Transverse colon (tissue), 4 donors: ENCODE measurements around the gene ZNF574. TPM values are rescaled to one million over a fixed set of nuclear protein-coding genes. Genes with fewer than 3 reads are reported as not detected.

Experiments used
- DNase-seq: peaks from one replicate; pipeline ENCODE4 v3.0.0-alpha.2; 2019
- H3K27ac ChIP-seq, 4 donors: fragments of 200-600 bp; sonication (generic); 2 replicates each; pipeline ENCODE4 v1.5.1; 2016 to 2018; ENCODE audit warnings: inconsistent platforms in 4 of 4
- H3K27me3 ChIP-seq: fragments of 200-600 bp; sonication (generic); 2 replicates; pipeline ENCODE4 v1.5.1; 2017; ENCODE audit warnings: inconsistent platforms
- H3K36me3 ChIP-seq, 4 donors: fragments of 200-600 bp; sonication (generic); 2 replicates each; pipeline ENCODE4 v1.5.1; 2017 to 2019; ENCODE audit warnings: inconsistent platforms in 4 of 4
- H3K4me1 ChIP-seq, 4 donors: fragments of 200-600 bp; sonication (generic); 2 replicates each; pipeline ENCODE4 v1.5.1; 2017 to 2020; ENCODE audit warnings: inconsistent platforms in 4 of 4
- H3K4me3 ChIP-seq, 4 donors: fragments of 200-600 bp; sonication (generic); 1 replicate in 1 of 4; 2 replicates in 3 of 4; pipeline versions ENCODE4 v1.5.1 to v1.6.1; 2017 to 2019; ENCODE audit warnings: inconsistent platforms in 4 of 4
- H3K9me3 ChIP-seq, 2 donors: fragments of 200-600 bp; sonication (generic); 2 replicates each; pipeline ENCODE4 v1.5.1; 2017 to 2019; ENCODE audit warnings: inconsistent platforms in 2 of 2
- EP300 ChIP-seq: sonication (generic); formaldehyde crosslinking; IDR thresholded peaks from one replicate; pipeline ENCODE4 v1.6.1; 2017; ENCODE audit warnings: antibody characterized with exemption, low read depth
- POLR2A ChIP-seq: fragments of 450-650 bp; IDR thresholded peaks from one replicate; pipeline ENCODE4 v1.6.1; 2016; ENCODE audit warnings: antibody characterized with exemption, mild to moderate bottlenecking, moderate library complexity
- POLR2AphosphoS5 ChIP-seq, 3 donors: sonication (generic); formaldehyde crosslinking; IDR thresholded peaks; one replicate each; pipeline ENCODE4 v1.6.1; 2016; ENCODE audit warnings: antibody characterized with exemption in 3 of 3
- WGBS, 2 donors: methylation state at CpG; one replicate each; pipeline ENCODE4 v1.1.5; 2018; ENCODE audit warnings: low coverage in 1 of 2; 5-methylcytosine and 5-hydroxymethylcytosine counted together
- in situ Hi-C, 4 donors: fragments of 200-750 bp; cut with MboI; loops; one replicate each; pipeline versions ENCODE4 v1.15.0 to v1.15.1; 2017; ENCODE audit warnings: low sequenced_read_pairs in 3 of 4, low pct_ligation_motif_present in 1 of 4, low pct_unique_long_range_greater_than_20kb in 1 of 4
- intact Hi-C: fragments of 100-400 bp; cut with DNase I; formaldehyde crosslinking; loops from one replicate; pipeline ENCODE4 v1.15.1; 2023; ENCODE audit warnings: low total_unique reads
- total RNA-seq, 4 donors: library from RNA; depleted of rRNA; stranded (reverse); fragments of >200 nt; gene quantifications; one replicate each; pipeline ENCODE4 v1.1.0, GENCODE V29; 2016
- TF ChIP-seq, protein P1 (sequence below), 5 experiments: fragments of 200-600 bp in 3 of 5; fragments of 450-650 bp in 2 of 5; sonication (generic) in 3 of 5; IDR thresholded peaks; 1 replicate in 2 of 5; 2 replicates in 3 of 5; pipeline ENCODE4 v1.5.1; 2016 to 2017; ENCODE audit warnings: antibody characterized with exemption in 5 of 5, inconsistent platforms in 3 of 5, mild to moderate bottlenecking in 2 of 5, moderate library complexity in 1 of 5

Gene ZNF574
- total RNA-seq, 4 donors from 2014 or later = 8.0 to 18.7 (median 16.5) TPM

DNA sequence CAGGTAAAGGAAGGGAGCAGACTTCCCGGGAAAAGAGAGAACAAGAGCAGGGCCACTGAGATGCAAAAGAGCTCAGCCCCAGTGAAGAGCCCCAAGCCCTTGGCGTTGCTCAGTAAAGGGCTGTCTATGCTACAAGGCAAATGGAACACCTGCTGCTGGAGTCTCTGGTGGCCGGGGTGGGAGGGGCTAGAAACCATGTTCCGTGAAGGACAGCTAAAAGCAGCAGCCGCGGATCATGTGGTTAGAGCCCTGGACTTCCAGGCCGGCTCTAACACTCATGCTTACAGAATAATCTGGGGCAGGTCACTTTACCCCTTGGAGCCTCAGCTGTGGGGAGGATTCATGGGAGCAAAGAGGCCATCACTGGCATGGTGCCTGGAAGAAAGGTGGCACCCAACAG, 38.4 kb downstream of the ZNF574 start:
- peak overlapping the region in 3 of 4 donors; percentile 8 to 67 (median 47) for H3K27ac ChIP-seq

DNA sequence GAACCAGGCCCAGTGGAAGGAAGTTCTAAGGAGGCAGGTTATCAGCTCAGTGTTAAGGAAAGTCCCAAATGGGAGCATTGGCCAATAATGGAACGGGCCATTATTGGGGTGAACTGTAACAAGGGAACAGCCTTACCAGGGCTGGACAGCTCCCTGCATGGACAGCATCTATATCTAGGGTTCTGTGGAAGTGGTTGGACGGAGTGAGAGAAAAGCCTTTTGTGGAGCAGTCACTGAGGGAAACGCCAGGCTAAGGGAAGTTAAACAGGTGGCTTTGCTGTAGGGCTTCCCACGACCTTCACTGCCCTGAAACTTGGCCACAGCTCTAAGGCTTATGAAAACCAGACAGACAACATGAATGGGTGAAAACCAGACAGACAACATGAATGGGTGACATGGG, 39.3 kb downstream of the ZNF574 start:
- Histone ChIP-seq H3K27me3 (no peaks in the 10 kb centered on the region), H3K36me3 (no peaks in the 10 kb centered on the region), H3K27ac (peak overlapping the region in 1 of 4 donors; percentile 58), H3K9me3 (no peaks in the 10 kb centered on the region), H3K4me3 (no peak overlapping the region), H3K4me1 (peaks cover 0 to 11% (median 2%) of the 10 kb centered on the region in 4 donors)
- in situ Hi-C loops = loop anchor here in 3 of 4 donors (10.0 to 25.0 kb wide), 2 partner anchors 197 to 210 kb away; partner anchors contain the start of genes PAFAH1B3 (in 2 of the 3), PRR19 (in 2 of the 3), TMEM145 (in 2 of the 3) and MEGF8 (in 1 of the 3)
- DNase-seq = no peak
- TF ChIP-seq POLR2A (no peak), EP300 (no peak), POLR2AphosphoS5 (IDR thresholded peaks at IDR 0.05) (no peak)
- TF ChIP-seq, protein P1, sequence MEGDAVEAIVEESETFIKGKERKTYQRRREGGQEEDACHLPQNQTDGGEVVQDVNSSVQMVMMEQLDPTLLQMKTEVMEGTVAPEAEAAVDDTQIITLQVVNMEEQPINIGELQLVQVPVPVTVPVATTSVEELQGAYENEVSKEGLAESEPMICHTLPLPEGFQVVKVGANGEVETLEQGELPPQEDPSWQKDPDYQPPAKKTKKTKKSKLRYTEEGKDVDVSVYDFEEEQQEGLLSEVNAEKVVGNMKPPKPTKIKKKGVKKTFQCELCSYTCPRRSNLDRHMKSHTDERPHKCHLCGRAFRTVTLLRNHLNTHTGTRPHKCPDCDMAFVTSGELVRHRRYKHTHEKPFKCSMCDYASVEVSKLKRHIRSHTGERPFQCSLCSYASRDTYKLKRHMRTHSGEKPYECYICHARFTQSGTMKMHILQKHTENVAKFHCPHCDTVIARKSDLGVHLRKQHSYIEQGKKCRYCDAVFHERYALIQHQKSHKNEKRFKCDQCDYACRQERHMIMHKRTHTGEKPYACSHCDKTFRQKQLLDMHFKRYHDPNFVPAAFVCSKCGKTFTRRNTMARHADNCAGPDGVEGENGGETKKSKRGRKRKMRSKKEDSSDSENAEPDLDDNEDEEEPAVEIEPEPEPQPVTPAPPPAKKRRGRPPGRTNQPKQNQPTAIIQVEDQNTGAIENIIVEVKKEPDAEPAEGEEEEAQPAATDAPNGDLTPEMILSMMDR (IDR thresholded peaks at IDR 0.05) = no peak
- intact Hi-C loops = no loop called here
- WGBS, 2 donors = 63 to 80% methylated on average over 3 to 4 of the region's 4 CpGs

More for the DNA sequence above, 38.4 kb downstream of the ZNF574 start:
- WGBS, 2 donors = 45% methylated on average over 7 of the region's 7 CpGs; no CpG with 5 or more reads in 1 of the 2 donors
- H3K4me3 ChIP-seq = no peak overlapping the region
- no peaks in the 10 kb centered on the region for H3K9me3 ChIP-seq
- no peaks in the 10 kb centered on the region for H3K27me3 ChIP-seq
- intact Hi-C loops (no loop called here), in situ Hi-C loops (loop anchor here in 3 of 4 donors (10.0 to 25.0 kb wide), 2 partner anchors 198 to 210 kb away; partner anchors contain the start of genes PAFAH1B3 (in 2 of the 3), PRR19 (in 2 of the 3), TMEM145 (in 2 of the 3) and MEGF8 (in 1 of the 3))
- H3K36me3 ChIP-seq = no peaks in the 10 kb centered on the region
- TF ChIP-seq EP300 (no peak), POLR2AphosphoS5 (IDR thresholded peaks at IDR 0.05) (no peak), POLR2A (no peak)
- TF ChIP-seq, protein P1 (IDR thresholded peaks at IDR 0.05) = no peak
- peaks cover 0 to 11% (median 2%) of the 10 kb centered on the region in 4 donors for H3K4me1 ChIP-seq
- peak; percentile 76 for DNase-seq

DNA sequence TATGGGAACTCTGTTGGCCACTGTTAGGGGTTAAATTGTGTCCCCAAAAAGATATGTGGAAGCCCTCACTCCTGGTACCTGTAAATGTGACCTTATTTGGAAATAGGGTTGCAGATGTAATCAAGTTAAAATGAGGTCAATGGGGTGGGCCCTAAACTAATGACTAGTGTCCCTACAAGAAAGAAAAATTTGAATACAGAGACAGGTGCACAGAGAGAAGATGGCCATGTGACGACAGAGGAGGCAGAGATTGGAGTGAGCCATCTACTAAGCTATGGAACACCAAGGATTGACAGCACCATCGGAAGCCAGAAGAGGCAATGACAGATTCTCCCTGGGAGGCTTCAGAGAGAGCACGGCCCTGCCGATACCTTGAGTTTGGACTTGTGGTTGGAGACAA, 39.7 kb downstream of the ZNF574 start:
- no peak for TF ChIP-seq EP300
- TF ChIP-seq POLR2AphosphoS5 (IDR thresholded peaks at IDR 0.05) = no peak
- TF ChIP-seq POLR2A = no peak
- TF ChIP-seq, protein P1 (IDR thresholded peaks at IDR 0.05) = no peak
- H3K36me3 ChIP-seq = no peaks in the 10 kb centered on the region
- in situ Hi-C loops (loop anchor here in 3 of 4 donors (10.0 to 25.0 kb wide), 2 partner anchors 197 to 209 kb away; partner anchors contain the start of genes PAFAH1B3 (in 2 of the 3), PRR19 (in 2 of the 3), TMEM145 (in 2 of the 3) and MEGF8 (in 1 of the 3)), intact Hi-C loops (no loop called here)
- no peak for DNase-seq
- H3K27me3 ChIP-seq = no peaks in the 10 kb centered on the region
- H3K27ac ChIP-seq = peak overlapping the region in 1 of 4 donors; percentile 58
- WGBS, 2 donors = 40 to 88% methylated on average over 1 to 4 of the region's 4 CpGs
- no peaks in the 10 kb centered on the region for H3K9me3 ChIP-seq
- no peak overlapping the region for H3K4me3 ChIP-seq
- H3K4me1 ChIP-seq = peaks cover 0 to 11% (median 2%) of the 10 kb centered on the region in 4 donors

DNA sequence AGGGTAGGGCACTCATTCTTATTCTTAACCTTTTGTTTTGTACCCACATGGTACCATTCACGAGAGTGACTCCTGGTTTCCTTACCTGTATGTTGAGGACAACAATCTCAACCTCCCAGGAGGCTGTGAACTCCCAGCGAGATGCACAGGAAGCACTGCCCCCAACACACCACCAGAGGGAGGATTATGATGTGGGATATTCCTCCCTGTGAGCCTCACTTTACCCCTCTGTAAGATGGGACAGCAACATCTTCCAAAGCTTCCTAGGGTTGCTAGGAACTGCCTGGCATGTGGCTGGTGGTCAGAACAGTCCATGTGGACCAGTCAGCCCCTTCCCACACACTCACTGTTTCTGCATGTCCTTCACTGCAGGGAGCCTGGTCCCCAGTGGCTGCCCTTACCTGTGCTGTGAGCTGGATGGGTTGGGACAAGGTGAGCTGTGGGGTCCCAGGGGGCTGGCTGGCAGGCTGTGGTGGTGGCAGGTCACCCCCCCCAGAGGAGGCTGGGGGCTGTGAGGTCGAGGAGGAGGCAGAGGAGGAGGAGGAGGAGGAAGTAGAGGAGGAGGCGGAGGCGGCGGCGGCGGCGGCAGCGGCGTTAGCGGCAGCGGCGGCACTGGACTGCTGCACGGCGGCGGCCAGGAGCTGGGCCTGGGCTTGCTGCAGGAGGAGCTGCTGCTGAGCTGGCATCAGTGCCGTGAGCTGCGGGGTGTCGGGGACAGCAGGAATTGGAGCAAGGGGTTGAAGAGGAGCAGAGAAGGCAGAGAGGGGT, 40.5 kb downstream of the ZNF574 start:
- no peak for TF ChIP-seq POLR2A
- TF ChIP-seq, protein P1 (IDR thresholded peaks at IDR 0.05) = no peak
- TF ChIP-seq EP300 = no peak
- TF ChIP-seq POLR2AphosphoS5 (IDR thresholded peaks at IDR 0.05) = no peak
- Histone ChIP-seq H3K4me1 (peaks cover 0 to 13% (median 2%) of the 10 kb centered on the region in 4 donors), H3K36me3 (no peaks in the 10 kb centered on the region), H3K4me3 (no peak overlapping the region), H3K27me3 (no peaks in the 10 kb centered on the region), H3K27ac (peak overlapping the region in 1 of 4 donors; percentile 11), H3K9me3 (no peaks in the 10 kb centered on the region)
- no peak for DNase-seq
- WGBS, 2 donors = 90 to 92% methylated on average over 12 to 20 of the region's 20 CpGs
- in situ Hi-C loops (loop anchor here in 3 of 4 donors (10.0 to 25.0 kb wide), 2 partner anchors 196 to 208 kb away; partner anchors contain the start of genes PAFAH1B3 (in 2 of the 3), PRR19 (in 2 of the 3), TMEM145 (in 2 of the 3) and MEGF8 (in 1 of the 3)), intact Hi-C loops (no loop called here)
